HG03520 (cell line): Measurements from ENCODE around the gene ZNF516.
"Not testable (repeated sequence)": the region's sequence is repeated elsewhere in the genome, so short reads cannot be mapped to it uniquely, and the experiment has no call there.

ENCODE experiments used
- ATAC-seq: cut with Tn5 transposase; IDR thresholded peaks from one replicate; pipeline ENCODE4 v1.9.1; 2021; ENCODE audit warnings: mild to moderate bottlenecking, moderate library complexity; ENCODE audit not compliant: unreplicated experiment

ZNF516 gene, protein sequence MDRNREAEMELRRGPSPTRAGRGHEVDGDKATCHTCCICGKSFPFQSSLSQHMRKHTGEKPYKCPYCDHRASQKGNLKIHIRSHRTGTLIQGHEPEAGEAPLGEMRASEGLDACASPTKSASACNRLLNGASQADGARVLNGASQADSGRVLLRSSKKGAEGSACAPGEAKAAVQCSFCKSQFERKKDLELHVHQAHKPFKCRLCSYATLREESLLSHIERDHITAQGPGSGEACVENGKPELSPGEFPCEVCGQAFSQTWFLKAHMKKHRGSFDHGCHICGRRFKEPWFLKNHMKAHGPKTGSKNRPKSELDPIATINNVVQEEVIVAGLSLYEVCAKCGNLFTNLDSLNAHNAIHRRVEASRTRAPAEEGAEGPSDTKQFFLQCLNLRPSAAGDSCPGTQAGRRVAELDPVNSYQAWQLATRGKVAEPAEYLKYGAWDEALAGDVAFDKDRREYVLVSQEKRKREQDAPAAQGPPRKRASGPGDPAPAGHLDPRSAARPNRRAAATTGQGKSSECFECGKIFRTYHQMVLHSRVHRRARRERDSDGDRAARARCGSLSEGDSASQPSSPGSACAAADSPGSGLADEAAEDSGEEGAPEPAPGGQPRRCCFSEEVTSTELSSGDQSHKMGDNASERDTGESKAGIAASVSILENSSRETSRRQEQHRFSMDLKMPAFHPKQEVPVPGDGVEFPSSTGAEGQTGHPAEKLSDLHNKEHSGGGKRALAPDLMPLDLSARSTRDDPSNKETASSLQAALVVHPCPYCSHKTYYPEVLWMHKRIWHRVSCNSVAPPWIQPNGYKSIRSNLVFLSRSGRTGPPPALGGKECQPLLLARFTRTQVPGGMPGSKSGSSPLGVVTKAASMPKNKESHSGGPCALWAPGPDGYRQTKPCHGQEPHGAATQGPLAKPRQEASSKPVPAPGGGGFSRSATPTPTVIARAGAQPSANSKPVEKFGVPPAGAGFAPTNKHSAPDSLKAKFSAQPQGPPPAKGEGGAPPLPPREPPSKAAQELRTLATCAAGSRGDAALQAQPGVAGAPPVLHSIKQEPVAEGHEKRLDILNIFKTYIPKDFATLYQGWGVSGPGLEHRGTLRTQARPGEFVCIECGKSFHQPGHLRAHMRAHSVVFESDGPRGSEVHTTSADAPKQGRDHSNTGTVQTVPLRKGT

GRCh38 chr18:76495006-76495370 lies at the start of gene ZNF516:
TSS of gene ZNF516 (minus strand) at chr18:76495242. CDS start at chr18:76443054, 52,188 bp downstream.
- no peak for ATAC-seq

GRCh38 chr18:76538846-76539245 lies 43.8 kb upstream of the ZNF516 start:
- no peak for ATAC-seq

DNA sequence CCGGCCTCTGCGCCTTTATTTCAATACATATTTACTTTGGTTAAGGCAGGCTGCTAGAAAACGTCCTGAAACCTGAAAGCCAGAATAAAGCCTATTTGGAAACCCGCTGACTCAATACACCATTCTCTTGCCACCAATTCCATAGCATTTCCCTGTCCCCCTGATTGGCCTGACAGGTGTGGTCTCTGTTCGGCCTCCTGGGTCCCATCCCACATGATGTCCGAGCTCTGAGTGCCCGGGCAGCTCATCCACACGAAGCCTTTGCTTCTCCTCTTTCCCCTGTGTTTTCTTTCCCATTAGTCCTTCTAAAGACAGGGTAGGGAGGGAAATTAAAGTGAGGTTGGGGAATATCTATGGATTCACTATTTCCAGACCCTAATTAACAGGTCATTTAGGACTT lies 42.6 kb upstream of the ZNF516 start:
- ATAC-seq: no peak

- ATAC-seq: not testable (repeated sequence)
These were observed 41.6 kb upstream of the ZNF516 start for GRCh38 chr18:76536593-76536992.

- ATAC-seq: no peak
These were observed 37.8 kb upstream of the ZNF516 start for GRCh38 chr18:76532875-76533274.

DNA sequence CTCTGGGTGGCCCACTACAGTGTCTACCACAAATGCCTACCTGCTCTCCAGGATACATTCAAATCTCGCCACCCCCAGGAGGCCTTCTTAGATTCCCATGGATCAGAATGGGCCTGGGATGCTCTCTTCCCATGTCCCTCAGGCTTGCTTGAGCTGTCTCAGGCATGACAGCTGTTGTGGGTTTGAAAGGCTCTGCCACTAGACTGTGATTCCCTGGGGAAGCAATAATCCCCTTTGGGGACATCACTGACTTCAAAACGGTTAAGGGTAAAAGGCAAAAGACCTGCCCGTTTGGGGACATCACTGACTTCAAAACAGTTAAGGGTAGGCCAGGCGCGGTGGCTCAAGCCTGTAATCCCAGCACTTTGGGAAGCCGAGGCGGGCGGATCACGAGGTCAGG lies 35.8 kb upstream of the ZNF516 start:
- no peak for ATAC-seq

GRCh38 chr18:76530391-76530790 lies 35.3 kb upstream of the ZNF516 start:
- no peak for ATAC-seq

- ATAC-seq: no peak
These were observed 34.4 kb upstream of the ZNF516 start for GRCh38 chr18:76529433-76529811.

DNA sequence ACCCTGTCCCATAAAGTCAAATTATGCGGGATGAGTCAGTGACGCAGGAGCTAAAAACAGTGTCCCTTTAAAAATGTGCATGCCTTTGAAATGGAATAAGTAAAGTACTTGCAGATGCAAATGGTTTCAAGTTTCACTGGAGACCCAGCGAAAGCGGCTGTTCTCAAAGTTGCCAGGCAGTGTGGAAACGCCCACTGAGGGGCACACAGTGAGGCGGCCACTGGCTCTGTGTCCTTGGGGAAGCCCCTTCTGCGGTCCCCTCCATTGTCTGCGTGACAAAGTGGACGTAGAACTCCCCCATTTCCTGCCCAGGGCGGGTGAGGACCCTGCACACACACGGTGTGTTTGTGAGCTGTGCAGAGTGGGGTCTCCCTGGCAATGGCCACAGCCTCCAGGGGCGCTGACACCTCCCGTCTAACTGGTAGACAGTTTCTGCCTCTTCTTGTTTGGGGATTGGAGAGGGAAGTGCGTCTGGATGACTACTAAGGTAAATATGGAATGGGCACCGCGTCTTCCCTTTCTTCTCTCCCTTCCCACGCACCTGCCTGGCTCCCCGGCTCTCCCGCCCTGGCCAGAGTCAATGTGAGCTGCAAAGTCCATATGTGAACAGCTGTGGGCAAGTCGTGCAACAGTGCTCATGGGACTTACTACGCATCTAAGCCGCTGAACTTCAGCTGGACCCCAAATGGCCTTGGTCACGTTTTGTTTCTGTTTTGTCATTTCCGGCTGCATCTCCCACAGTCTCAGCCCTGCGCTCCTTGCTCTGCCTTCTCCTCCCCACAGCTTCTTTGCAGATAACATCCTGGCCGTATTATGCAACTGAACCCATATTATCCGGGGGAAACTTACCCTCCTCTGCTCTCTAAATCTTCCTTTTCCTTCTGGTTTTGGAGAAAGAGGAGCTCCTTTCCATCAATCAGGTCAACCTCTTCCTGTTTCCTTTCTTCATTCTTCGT lies 33.7 kb upstream of the ZNF516 start:
- ATAC-seq: no peak

DNA sequence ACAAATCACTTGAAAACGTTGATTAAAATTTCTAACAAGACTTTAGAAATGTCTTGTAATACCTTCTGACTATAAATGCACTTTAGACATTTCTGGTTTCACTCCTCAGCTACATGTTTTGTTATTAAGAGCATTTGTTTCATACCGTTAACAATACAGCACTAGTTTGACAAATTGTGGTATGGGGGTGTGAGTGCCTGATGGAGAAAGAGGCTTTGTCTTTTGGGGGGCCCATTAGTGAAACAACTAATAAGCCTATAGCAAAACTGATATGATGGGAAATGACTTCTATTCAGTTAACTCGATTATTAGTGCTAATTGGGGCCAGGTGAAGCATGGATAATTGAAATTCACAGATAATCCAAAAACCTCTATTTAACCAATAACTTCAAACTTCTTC lies 30.9 kb upstream of the ZNF516 start:
- ATAC-seq: no peak

DNA sequence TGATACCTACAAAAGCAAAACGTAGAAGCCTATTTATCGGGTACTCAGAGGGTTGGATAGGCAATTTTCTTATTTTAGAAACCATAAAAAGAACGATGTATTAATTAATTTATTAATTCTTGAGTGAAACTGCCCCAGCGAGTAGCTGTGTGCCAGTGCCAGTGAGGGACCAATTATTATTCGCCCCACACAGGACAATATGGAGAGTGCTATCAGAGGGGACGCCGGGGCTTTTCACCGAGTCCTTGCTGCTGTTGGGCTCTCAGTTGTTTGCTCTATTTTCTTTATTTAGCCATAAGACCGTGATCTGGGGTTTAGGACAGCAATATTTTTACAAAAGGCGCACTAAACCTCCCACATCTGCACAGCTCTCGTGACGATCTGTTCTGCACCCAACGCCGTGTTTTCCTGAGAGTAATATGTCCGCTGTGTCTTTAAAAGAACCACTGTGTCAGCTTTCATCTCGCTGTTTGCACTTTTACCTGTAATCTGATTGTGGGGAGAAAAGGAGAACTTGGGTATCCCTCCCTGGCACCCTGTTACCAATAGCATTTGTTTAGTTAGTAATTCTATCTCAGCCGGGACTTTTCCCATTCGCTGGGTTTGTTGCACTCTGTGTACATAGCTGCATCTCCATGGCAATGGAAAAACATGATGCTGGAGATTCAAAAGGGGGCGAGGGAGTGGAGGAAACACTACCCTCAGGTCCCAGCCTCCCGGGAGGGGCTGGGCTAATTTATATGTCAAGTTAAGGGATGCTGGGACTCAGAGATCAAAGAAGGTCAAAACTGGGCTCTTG lies 30.1 kb upstream of the ZNF516 start:
- ATAC-seq: no peak

DNA sequence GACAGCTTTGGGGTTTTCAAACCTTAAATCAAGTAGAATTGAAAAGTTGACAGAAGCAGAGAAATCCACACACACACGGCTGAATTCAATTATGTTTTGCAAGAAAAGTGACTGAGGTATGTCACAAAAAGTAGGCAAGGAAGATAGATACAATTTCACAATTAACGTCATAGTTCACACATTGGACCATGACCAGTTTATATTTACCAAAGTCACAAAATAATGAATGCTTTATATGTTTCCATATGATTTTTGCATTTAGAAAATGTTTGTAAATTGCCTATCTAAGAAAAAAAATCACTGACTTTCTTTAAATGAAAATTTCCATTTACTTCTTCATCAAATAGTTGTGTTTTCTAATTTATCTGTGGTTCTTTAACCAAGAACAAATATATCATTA lies 29.4 kb upstream of the ZNF516 start:
- ATAC-seq: no peak

- ATAC-seq: no peak
These were observed 27.5 kb upstream of the ZNF516 start for GRCh38 chr18:76522551-76522950.

DNA sequence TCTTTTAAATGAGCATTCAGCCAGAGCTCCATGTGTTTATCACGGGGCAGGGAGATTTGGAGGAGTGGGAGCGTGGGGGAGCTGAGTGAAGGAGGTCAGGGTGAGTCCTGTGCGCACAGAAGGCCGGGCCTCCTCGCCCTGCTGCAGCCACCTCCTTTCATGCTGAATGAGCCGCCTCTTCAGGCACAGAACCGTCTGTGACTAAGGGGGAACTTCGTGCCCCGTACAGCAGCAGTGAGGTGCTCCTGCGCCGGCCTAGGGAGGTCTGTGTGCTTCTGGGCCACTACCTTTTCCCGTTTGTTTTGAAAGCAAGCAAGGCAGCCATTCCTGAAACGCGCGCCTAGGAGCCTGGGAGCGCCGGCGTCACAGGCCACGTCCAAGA lies 27.1 kb upstream of the ZNF516 start:
- ATAC-seq: no peak

DNA sequence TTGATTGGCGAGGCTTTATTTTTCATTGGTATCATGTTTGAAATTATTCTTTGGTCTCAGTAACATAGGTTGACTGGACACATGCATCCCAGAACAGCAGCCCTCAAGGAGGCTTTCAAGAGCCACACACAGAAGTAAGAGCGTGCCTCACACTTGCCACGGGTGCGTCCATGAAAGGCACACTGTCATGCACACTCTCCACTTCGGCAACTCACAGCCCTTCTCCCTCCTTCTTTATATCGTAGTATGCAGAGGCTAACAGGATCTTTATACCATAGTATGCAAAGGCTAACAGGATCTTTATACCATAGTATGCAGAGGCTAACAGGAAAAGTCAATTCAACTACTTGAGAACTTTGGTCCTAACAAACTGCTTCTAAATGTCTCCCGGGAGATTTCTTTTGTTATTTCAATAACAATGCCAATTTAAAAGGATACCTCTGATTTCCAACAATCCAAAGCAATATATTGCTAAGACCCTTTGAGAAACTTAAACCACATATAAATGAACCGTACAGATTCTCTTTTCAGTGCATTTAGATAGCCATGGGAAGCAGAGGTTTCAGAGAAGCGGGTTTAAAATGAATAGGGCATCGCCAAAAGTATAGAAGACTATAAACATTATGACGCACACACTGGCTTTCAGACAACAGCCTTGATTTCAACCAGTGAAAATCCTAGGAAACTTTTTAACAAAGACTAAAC lies 26.5 kb upstream of the ZNF516 start:
- ATAC-seq: no peak

DNA sequence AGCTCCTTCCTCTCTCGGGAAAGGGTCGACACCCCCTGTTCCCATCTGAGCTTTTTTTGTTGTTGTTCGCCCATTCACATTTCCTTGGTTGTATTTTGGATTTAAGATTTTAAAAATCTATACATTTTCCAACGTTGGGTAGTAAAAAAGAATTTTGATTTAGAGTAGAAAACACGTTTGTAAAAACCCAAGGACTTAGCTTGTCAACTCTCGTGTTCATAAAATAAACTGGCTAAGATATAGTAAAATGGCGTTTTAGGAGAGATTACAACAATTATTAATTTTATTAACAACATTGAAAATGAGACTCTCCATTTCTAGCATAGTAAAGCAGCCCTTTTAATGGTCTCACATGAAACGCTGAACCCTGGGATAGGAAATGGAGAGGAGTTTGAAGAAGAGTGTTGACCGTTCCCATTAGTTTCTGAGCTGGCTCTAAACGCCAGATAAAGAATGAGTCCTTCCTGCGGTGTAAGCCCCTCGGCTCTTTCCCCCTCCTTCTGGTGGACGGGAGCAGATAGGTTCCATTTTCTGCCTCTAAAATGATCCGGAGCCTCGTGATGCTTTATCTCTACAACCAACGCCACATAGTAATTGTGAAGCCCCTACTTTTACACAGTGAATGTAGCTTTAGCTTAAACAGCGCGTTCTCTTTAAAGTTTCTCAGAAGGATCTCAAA lies 24.0 kb upstream of the ZNF516 start:
- no peak for ATAC-seq

DNA sequence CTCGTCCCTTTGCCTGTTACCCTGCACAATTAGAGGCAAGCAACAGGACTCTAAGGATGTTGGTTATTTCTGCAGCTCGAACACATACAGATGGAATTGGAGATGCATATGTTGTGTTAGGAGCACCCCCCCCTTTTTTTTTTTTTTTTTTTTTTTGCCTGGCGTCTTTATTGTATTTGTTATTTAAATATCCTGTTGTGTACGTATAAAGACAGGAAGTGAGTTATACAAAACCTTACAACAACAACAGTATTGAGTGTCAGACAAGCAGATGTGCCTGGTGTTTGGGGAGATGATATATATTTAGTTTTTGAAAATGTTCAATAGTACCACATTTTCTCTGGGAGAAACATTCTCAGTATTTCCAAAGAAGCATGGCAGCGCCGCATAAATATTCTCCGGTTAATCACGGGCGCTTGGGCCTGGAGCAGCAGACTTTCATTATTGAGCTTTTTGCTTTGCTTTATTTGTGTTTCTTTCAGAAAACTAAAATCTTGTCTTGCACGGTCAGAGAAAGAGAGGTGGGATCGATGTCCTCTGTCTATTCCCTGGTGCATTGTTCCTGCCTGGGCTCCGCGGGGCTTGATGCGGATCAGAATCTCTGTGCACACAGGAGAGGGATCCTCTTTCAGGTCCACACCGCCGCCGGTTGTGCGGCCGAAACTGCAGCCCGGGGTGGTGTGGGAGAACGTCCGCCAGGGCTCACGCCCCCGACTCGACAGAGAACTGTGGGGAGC lies 23.2 kb upstream of the ZNF516 start:
- no peak for ATAC-seq

DNA sequence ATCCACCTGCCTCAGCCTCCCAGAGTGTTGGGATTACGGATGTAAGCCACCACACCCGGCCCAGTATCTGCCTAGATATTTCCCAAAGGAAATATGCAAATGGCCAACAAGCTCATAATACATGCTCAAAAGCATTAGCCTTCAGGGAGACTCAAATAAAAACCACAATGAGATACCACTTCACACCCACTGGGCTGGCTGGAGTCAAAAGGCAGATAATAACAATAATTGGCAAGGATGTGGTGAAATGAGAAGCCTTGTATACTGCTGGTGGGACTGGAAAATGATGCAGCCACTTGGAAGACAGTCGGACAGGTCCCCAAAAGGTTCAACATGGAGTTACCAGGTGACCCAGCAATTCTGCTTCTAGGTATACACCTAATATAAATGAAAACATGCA lies 20.5 kb upstream of the ZNF516 start:
- no peak for ATAC-seq
